IMR-90 (cell line): ENCODE measurements around the gene RHOT2. TPM values are rescaled to one million over a fixed set of nuclear protein-coding genes. Genes with fewer than 3 reads are reported as not detected.

Experiments used
- ATAC-seq: fragments of 200-7000 bp; cut with Tn5 transposase; 2 replicates; pipeline ENCODE4 v1.9.1; 2020; ENCODE audit warnings: low read depth, mild to moderate bottlenecking, moderate library complexity
- BruUV-seq: library from RNA; stranded (reverse); fragments of 400-500 nt; replicated peaks from 2 replicates; lab custom pipeline; 2021; lab: Mats Ljungman, UMichigan
- CTCF ChIA-PET: fragments of 300-600 bp; formaldehyde crosslinking; extraction: SDS; loops from one replicate; lab custom pipeline; 2021; ENCODE audit warnings: antibody characterized with exemption; lab: Yijun Ruan, JAX
- POLR2A ChIA-PET: fragments of 300-600 bp; sonication (Branson Sonifier 250); formaldehyde crosslinking; loops from one replicate; lab custom pipeline; 2022; ENCODE audit warnings: antibody characterized with exemption; ENCODE audit not compliant: unreplicated experiment; lab: Charles Lee
- DNase-seq: peaks from one replicate; pipeline ENCODE4 v3.0.0; 2013
- H2AFZ ChIP-seq: replicated peaks from 2 replicates; pipeline ENCODE3; 2013; ENCODE audit warnings: low read length, mild to moderate bottlenecking; ENCODE audit not compliant: poor library complexity
- H2AK5ac ChIP-seq: 2 replicates; pipeline ENCODE4 v1.6.1; 2013; ENCODE audit warnings: low read depth, low read length, inconsistent platforms
- H2AK9ac ChIP-seq: replicated peaks from 2 replicates; pipeline ENCODE3; 2013; ENCODE audit warnings: mild to moderate bottlenecking, low read depth, low read length, moderate library complexity; ENCODE audit not compliant: poor library complexity
- H2BK120ac ChIP-seq: 2 replicates; pipeline ENCODE4 v1.6.1; 2013; ENCODE audit warnings: low read depth, low read length, inconsistent platforms
- H2BK15ac ChIP-seq: 3 replicates; pipeline ENCODE4 v1.6.1; 2013; ENCODE audit warnings: low read depth, low read length, inconsistent platforms
- H2BK20ac ChIP-seq: 2 replicates; pipeline ENCODE4 v1.6.1; 2013; ENCODE audit warnings: low read depth, mild to moderate bottlenecking, inconsistent platforms, low read length, moderate library complexity
- H2BK5ac ChIP-seq: 2 replicates; pipeline ENCODE4 v1.6.1; 2013; ENCODE audit warnings: mild to moderate bottlenecking, low read depth, low read length, inconsistent platforms; ENCODE audit not compliant: poor library complexity, severe bottlenecking
- H3K14ac ChIP-seq: replicated peaks from 2 replicates; pipeline ENCODE4 v1.6.1; 2013; ENCODE audit warnings: low read depth, low read length, inconsistent platforms
- H3K18ac ChIP-seq: 2 replicates; pipeline ENCODE4 v1.6.1; 2013; ENCODE audit warnings: low read depth, low read length, control low read depth
- H3K23ac ChIP-seq: 2 replicates; pipeline ENCODE4 v1.6.1; 2013; ENCODE audit warnings: low read depth, low read length, inconsistent platforms
- H3K27ac ChIP-seq: 2 replicates; pipeline ENCODE4 v1.5.1; 2013; ENCODE audit warnings: mild to moderate bottlenecking, control low read depth, low read length; ENCODE audit not compliant: insufficient read depth
- H3K27me3 ChIP-seq: 2 replicates; pipeline ENCODE4 v1.6.1; 2013; ENCODE audit warnings: low read length; ENCODE audit not compliant: control insufficient read depth, insufficient read depth
- H3K36me3 ChIP-seq: 2 replicates; pipeline ENCODE4 v1.6.1; 2013; ENCODE audit warnings: low read length, mixed read lengths; ENCODE audit not compliant: control insufficient read depth, insufficient read depth
- H3K4ac ChIP-seq: 2 replicates; pipeline ENCODE4 v1.6.1; 2013; ENCODE audit warnings: low read depth, low read length, inconsistent platforms
- H3K4me1 ChIP-seq: 2 replicates; pipeline ENCODE4 v1.6.1; 2013; ENCODE audit warnings: low read length, mixed read lengths; ENCODE audit not compliant: control insufficient read depth, insufficient read depth
- H3K4me2 ChIP-seq: 2 replicates; pipeline ENCODE4 v1.6.1; 2013; ENCODE audit warnings: low read depth, mild to moderate bottlenecking, control low read depth, low read length, moderate library complexity
- H3K4me3 ChIP-seq: 2 replicates; pipeline ENCODE4 v1.5.1; 2013; ENCODE audit warnings: low read depth, mild to moderate bottlenecking, control low read depth, low read length, moderate library complexity; ENCODE audit not compliant: insufficient read depth
- H3K56ac ChIP-seq: 2 replicates; pipeline ENCODE4 v1.6.1; 2013; ENCODE audit warnings: low read length, inconsistent platforms; ENCODE audit not compliant: insufficient read depth; ENCODE audit errors: extremely low read depth
- H3K79me1 ChIP-seq, 2 experiments: 2 replicates each; pipeline ENCODE4 v1.6.1; 2013; ENCODE audit warnings: low read length in 2 of 2, inconsistent platforms in 1 of 2, low read depth in 1 of 2
- H3K9ac ChIP-seq: 2 replicates; pipeline ENCODE4 v1.6.1; 2013; ENCODE audit warnings: low read depth, low read length, control low read depth
- H3K9me1 ChIP-seq: 2 replicates; pipeline ENCODE4 v1.6.1; 2013; ENCODE audit warnings: low read length, inconsistent platforms; ENCODE audit not compliant: insufficient read depth
- H3K9me3 ChIP-seq: 2 replicates; pipeline ENCODE4 v1.6.1; 2013; ENCODE audit warnings: low read length; ENCODE audit not compliant: control insufficient read depth, insufficient read depth
- H4K20me1 ChIP-seq: 2 replicates; pipeline ENCODE4 v1.6.1; 2013; ENCODE audit warnings: low read length, inconsistent platforms; ENCODE audit not compliant: insufficient read depth
- H4K5ac ChIP-seq: 2 replicates; pipeline ENCODE4 v1.6.1; 2013; ENCODE audit warnings: mild to moderate bottlenecking, low read depth, low read length, control low read depth
- H4K8ac ChIP-seq, 2 experiments: 2 replicates each; pipeline ENCODE4 v1.6.1; 2013; ENCODE audit warnings: low read depth in 2 of 2, low read length in 2 of 2, control low read depth in 1 of 2, inconsistent platforms in 1 of 2
- H4K91ac ChIP-seq: 2 replicates; pipeline ENCODE4 v1.6.1; 2013; ENCODE audit warnings: low read depth, low read length, inconsistent platforms; ENCODE audit not compliant: insufficient read depth
- BHLHE40 ChIP-seq: fragments of 150-350 bp; IDR thresholded peaks from 2 replicates; pipeline ENCODE4 v1.6.1; 2016; ENCODE audit warnings: mild to moderate bottlenecking, low read depth, low read length
- CEBPB ChIP-seq: IDR thresholded peaks from 2 replicates; pipeline ENCODE4 v1.6.1; 2012; ENCODE audit warnings: low read depth, low read length, improper control_type of control experiment
- CHD1 ChIP-seq: IDR thresholded peaks from 2 replicates; pipeline ENCODE4 v1.6.1; 2012; ENCODE audit warnings: low read depth, low read length, improper control_type of control experiment
- FOS ChIP-seq: fragments of 150-350 bp; IDR thresholded peaks from 2 replicates; pipeline ENCODE4 v1.6.1; 2016; ENCODE audit warnings: low read depth, low read length
- MAFK ChIP-seq: IDR thresholded peaks from 2 replicates; pipeline ENCODE4 v1.6.1; 2012; ENCODE audit warnings: low read depth, low read length, improper control_type of control experiment
- MAZ ChIP-seq: IDR thresholded peaks from 2 replicates; pipeline ENCODE4 v1.6.1; 2012; ENCODE audit warnings: low read depth, mild to moderate bottlenecking, low read length, improper control_type of control experiment, moderate library complexity, borderline replicate concordance
- MXI1 ChIP-seq: IDR thresholded peaks from 2 replicates; pipeline ENCODE4 v1.6.1; 2012; ENCODE audit warnings: low read depth, mild to moderate bottlenecking, low read length, moderate library complexity, borderline replicate concordance
- NFE2L2 ChIP-seq: fragments of 150-350 bp; IDR thresholded peaks from 2 replicates; pipeline ENCODE4 v1.6.1; 2016; ENCODE audit warnings: low read depth, mild to moderate bottlenecking, low read length
- POLR2A ChIP-seq: IDR thresholded peaks from 2 replicates; pipeline ENCODE4 v1.6.1; 2012; ENCODE audit warnings: mild to moderate bottlenecking, low read depth, low read length
- RAD21 ChIP-seq: IDR thresholded peaks from 2 replicates; pipeline ENCODE4 v1.6.1; 2012; ENCODE audit warnings: low read length, improper control_type of control experiment
- RCOR1 ChIP-seq: IDR thresholded peaks from 2 replicates; pipeline ENCODE4 v1.6.1; 2012; ENCODE audit warnings: mild to moderate bottlenecking, low read length, improper control_type of control experiment; ENCODE audit not compliant: insufficient replicate concordance
- RFX5 ChIP-seq: IDR thresholded peaks from 2 replicates; pipeline ENCODE4 v1.8.0; 2012; ENCODE audit warnings: low read depth, mild to moderate bottlenecking, low read length, moderate library complexity
- SMC3 ChIP-seq: fragments of 150-350 bp; IDR thresholded peaks from 2 replicates; pipeline ENCODE4 v1.6.1; 2016; ENCODE audit warnings: low read depth, mild to moderate bottlenecking, antibody characterized with exemption, low read length, moderate library complexity
- WGBS, 2 experiments: methylation state at CpG; one replicate each; pipeline versions ENCODE4 v1.1.5 to v1.1.7; 2013; ENCODE audit warnings: missing lambda C conversion rate in 2 of 2; ENCODE audit not compliant: insufficient read length in 1 of 2; ENCODE audit errors: extremely low coverage in 2 of 2; 5-methylcytosine and 5-hydroxymethylcytosine counted together
- dilution Hi-C: fragments of 300-500 bp; cut with HindIII; formaldehyde crosslinking; loops from one replicate; pipeline ENCODE4 v1.14.3; 2018; ENCODE audit warnings: low sequenced_read_pairs; ENCODE audit not compliant: unreplicated experiment
- in situ Hi-C: fragments of 300-500 bp; cut with MboI; formaldehyde crosslinking; loops from 3 replicates; pipeline ENCODE4 v1.14.3; 2019; ENCODE audit warnings: low sequenced_read_pairs, inconsistent platforms, mixed read lengths
- intact Hi-C: fragments of 100-400 bp; cut with micrococcal nuclease; formaldehyde crosslinking; loops from 2 replicates; pipeline ENCODE4 v1.10.0; 2022
- polyA plus RNA-seq, 3 experiments: library from polyadenylated mRNA; depleted of rRNA; stranded (reverse); fragments of >200 nt; gene quantifications; 2 replicates each; pipeline ENCODE4 v1.2.3, GENCODE V29; 2012; ENCODE audit warnings: low replicate concordance in 1 of 3
- total RNA-seq: library from RNA; depleted of rRNA; stranded (reverse); fragments of >200 nt; gene quantifications from 2 replicates; pipeline ENCODE4 v1.2.3, GENCODE V29; 2012
- TF ChIP-seq, protein P1 (sequence below): fragments of 150-350 bp; IDR thresholded peaks from 2 replicates; pipeline ENCODE4 v1.6.1; 2017; ENCODE audit warnings: mild to moderate bottlenecking, antibody characterized with exemption, low read length, low read depth
- TF ChIP-seq, protein P2 (sequence below): fragments of 150-350 bp; IDR thresholded peaks from 2 replicates; pipeline ENCODE4 v1.6.1; 2016; ENCODE audit warnings: low read depth, mild to moderate bottlenecking, low read length, moderate library complexity, borderline replicate concordance
- TF ChIP-seq, protein P3 (sequence below): conservative IDR thresholded peaks from 2 replicates; pipeline ENCODE4 v1.5.1; 2012; ENCODE audit warnings: mild to moderate bottlenecking, low read depth, low read length, improper control_type of control experiment

The RHOT2 gene
- total and polyA plus RNA-seq, 2 of the 4 experiments (the other 2 are of a cell fraction) = 20.3 to 181 TPM

DNA sequence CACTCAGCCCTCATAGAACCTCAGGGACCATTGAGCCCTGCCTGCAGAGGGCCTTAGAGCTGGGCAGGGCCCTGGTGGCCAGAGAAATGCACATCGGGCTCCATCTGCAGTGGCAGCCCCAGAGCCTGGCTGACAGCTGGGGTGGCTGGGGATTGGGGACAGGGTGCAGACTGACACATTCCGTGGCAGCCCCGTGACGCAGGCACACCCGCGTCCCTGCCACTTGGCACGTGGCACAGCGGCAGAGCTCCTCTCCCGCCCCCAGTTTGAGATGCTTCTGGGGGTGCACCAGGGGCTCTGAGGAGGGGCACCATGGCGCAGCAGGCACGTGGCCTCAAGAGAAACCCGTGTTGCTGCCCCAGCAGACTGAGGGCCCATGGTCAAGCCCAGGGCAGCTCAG, 35.5 kb downstream of the RHOT2 start:
- dilution Hi-C loops (no loop called here), in situ Hi-C loops (loop anchor here (25.0 kb wide), 1 partner anchor 359 kb away; the partner anchor contains the start of gene SSTR5), intact Hi-C loops (no loop called here)
- H2AK9ac ChIP-seq = no peak overlapping the region
- BruUV-seq = no TSS peak
- H3K4me1 ChIP-seq = no peaks in the 10 kb centered on the region
- no peak overlapping the region for H3K14ac ChIP-seq
- no peak overlapping the region for H3K4me3 ChIP-seq
- no peaks in the 10 kb centered on the region for H3K9me3 ChIP-seq
- ATAC-seq = no peak
- 81% methylated on average over 9 of the region's 12 CpGs; no CpG with 5 or more reads in 1 of the 2 experiments for WGBS, 2 experiments
- peaks cover 79% of the 10 kb centered on the region for H3K27me3 ChIP-seq
- H3K56ac ChIP-seq = no peak overlapping the region
- no peak overlapping the region for H3K18ac ChIP-seq
- H2BK20ac ChIP-seq = no peak overlapping the region
- H3K4me2 ChIP-seq = no peak overlapping the region
- no peak overlapping the region for H2BK5ac ChIP-seq
- no peak overlapping the region for H2AFZ ChIP-seq
- POLR2A ChIA-PET = no interaction called here
- peaks cover 12% of the 10 kb centered on the region for H4K20me1 ChIP-seq
- no peak overlapping the region for H4K91ac ChIP-seq
- H2BK15ac ChIP-seq = no peak overlapping the region
- H2BK120ac ChIP-seq = no peak overlapping the region
- H4K8ac ChIP-seq = no peak overlapping the region
- no peak overlapping the region for H4K5ac ChIP-seq
- DNase-seq = no peak
- TF ChIP-seq, protein P1, sequence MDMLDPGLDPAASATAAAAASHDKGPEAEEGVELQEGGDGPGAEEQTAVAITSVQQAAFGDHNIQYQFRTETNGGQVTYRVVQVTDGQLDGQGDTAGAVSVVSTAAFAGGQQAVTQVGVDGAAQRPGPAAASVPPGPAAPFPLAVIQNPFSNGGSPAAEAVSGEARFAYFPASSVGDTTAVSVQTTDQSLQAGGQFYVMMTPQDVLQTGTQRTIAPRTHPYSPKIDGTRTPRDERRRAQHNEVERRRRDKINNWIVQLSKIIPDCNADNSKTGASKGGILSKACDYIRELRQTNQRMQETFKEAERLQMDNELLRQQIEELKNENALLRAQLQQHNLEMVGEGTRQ = no peak
- TF ChIP-seq, protein P2, sequence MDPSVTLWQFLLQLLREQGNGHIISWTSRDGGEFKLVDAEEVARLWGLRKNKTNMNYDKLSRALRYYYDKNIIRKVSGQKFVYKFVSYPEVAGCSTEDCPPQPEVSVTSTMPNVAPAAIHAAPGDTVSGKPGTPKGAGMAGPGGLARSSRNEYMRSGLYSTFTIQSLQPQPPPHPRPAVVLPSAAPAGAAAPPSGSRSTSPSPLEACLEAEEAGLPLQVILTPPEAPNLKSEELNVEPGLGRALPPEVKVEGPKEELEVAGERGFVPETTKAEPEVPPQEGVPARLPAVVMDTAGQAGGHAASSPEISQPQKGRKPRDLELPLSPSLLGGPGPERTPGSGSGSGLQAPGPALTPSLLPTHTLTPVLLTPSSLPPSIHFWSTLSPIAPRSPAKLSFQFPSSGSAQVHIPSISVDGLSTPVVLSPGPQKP = no peak
- TF ChIP-seq FOS (no peak), RFX5 (no peak), CHD1 (no peak), MAZ (no peak), MXI1 (no peak), SMC3 (no peak), MAFK (no peak), POLR2A (no peak), BHLHE40 (no peak), NFE2L2 (no peak), RCOR1 (no peak), CEBPB (no peak), RAD21 (no peak)
- TF ChIP-seq, protein P3, sequence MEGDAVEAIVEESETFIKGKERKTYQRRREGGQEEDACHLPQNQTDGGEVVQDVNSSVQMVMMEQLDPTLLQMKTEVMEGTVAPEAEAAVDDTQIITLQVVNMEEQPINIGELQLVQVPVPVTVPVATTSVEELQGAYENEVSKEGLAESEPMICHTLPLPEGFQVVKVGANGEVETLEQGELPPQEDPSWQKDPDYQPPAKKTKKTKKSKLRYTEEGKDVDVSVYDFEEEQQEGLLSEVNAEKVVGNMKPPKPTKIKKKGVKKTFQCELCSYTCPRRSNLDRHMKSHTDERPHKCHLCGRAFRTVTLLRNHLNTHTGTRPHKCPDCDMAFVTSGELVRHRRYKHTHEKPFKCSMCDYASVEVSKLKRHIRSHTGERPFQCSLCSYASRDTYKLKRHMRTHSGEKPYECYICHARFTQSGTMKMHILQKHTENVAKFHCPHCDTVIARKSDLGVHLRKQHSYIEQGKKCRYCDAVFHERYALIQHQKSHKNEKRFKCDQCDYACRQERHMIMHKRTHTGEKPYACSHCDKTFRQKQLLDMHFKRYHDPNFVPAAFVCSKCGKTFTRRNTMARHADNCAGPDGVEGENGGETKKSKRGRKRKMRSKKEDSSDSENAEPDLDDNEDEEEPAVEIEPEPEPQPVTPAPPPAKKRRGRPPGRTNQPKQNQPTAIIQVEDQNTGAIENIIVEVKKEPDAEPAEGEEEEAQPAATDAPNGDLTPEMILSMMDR = no peak
- H3K4ac ChIP-seq = no peak overlapping the region
- H2AK5ac ChIP-seq = no peak overlapping the region
- CTCF ChIA-PET = no interaction called here
- no peak overlapping the region for H3K9ac ChIP-seq
- no peaks in the 10 kb centered on the region for H3K9me1 ChIP-seq
- H3K27ac ChIP-seq = no peak overlapping the region
- no peaks in the 10 kb centered on the region for H3K36me3 ChIP-seq
- H3K79me1 ChIP-seq = no peaks in the 10 kb centered on the region
- no peak overlapping the region for H3K23ac ChIP-seq
